Measurements from ENCODE around the gene FHOD3.

DNA sequence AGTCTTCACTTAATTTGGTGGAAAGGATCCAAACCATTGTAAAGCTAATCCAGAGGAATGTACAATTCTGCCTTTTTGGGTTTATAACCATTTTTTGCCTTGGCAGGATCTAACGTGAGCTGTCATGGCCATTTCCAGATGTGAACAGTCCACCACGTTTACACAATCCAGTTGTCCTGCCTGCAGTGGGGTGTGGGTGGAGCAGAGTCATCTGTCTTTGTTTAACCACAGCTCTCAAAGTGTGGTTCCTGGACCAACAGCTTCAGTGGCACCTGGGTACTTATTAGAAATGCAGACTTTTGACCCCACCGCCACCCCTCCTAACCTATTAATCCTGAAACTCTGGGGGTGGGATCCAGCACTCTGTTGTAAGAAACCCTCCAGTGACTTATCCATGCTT lies 35.9 kb downstream of the FHOD3 start:
- TF ChIP-seq, protein P1, sequence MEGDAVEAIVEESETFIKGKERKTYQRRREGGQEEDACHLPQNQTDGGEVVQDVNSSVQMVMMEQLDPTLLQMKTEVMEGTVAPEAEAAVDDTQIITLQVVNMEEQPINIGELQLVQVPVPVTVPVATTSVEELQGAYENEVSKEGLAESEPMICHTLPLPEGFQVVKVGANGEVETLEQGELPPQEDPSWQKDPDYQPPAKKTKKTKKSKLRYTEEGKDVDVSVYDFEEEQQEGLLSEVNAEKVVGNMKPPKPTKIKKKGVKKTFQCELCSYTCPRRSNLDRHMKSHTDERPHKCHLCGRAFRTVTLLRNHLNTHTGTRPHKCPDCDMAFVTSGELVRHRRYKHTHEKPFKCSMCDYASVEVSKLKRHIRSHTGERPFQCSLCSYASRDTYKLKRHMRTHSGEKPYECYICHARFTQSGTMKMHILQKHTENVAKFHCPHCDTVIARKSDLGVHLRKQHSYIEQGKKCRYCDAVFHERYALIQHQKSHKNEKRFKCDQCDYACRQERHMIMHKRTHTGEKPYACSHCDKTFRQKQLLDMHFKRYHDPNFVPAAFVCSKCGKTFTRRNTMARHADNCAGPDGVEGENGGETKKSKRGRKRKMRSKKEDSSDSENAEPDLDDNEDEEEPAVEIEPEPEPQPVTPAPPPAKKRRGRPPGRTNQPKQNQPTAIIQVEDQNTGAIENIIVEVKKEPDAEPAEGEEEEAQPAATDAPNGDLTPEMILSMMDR (conservative IDR thresholded peaks at IDR 0.05; ENCODE audit: low read length), result no peak
- no peak for TF ChIP-seq EZH2phosphoT487 (IDR thresholded peaks at IDR 0.05; ENCODE audit: borderline replicate concordance)
